ENCODE results near the gene KMT2D. TPM values are rescaled to one million over a fixed set of nuclear protein-coding genes. Genes with fewer than 3 reads are reported as not detected.

KMT2D gene
- total RNA-seq, 1 donor from 2014 or later = 48.2 TPM

GRCh38 chr12:49018261-49019119 is 42.1 kb downstream of the KMT2D start, which contains the start of gene PRKAG1:
Gene PRKAG1 (minus strand): TSS chr12:49018776. CDS start chr12:49018740, 36 bp downstream.
- ATAC-seq = peak; percentile 94

GRCh38 chr12:49017891-49018260 is 42.7 kb downstream of the KMT2D start:
- ATAC-seq = peak; percentile 5

GRCh38 chr12:49015196-49015595 is 45.4 kb downstream of the KMT2D start:
- no peak for ATAC-seq

GRCh38 chr12:49014547-49014946 is 46.0 kb downstream of the KMT2D start:
- ATAC-seq = no peak

- no peak for ATAC-seq
Observed at GRCh38 chr12:49013428-49013827, 47.2 kb downstream of the KMT2D start.

GRCh38 chr12:49012739-49013138 is 47.9 kb downstream of the KMT2D start:
- no peak for ATAC-seq

Other genes starting within 250 kb of the KMT2D start
- gene CACNB3, start 242.3 kb downstream of the KMT2D start, total RNA-seq = 28.8 TPM
- gene DDX23, start 208.6 kb downstream of the KMT2D start, total RNA-seq = 37.3 TPM
- 2.6 TPM for gene RND1, start 194.9 kb downstream of the KMT2D start, total RNA-seq
- 13.1 TPM for gene FKBP11, start 135.3 kb downstream of the KMT2D start, total RNA-seq
- 144 TPM for gene ARF3, start 103.3 kb downstream of the KMT2D start, total RNA-seq
- gene WNT10B, start 89.1 kb downstream of the KMT2D start, total RNA-seq = 0.48 TPM
- not detected for gene WNT1, start 82.5 kb downstream of the KMT2D start, total RNA-seq
- gene DDN, start 61.4 kb downstream of the KMT2D start, total RNA-seq = 0.28 TPM
- 52.8 TPM for gene PRKAG1, start 42.0 kb downstream of the KMT2D start, total RNA-seq
- 0.44 TPM for gene RHEBL1, start 9.2 kb upstream of the KMT2D start, total RNA-seq
- gene DHH, start 34.0 kb upstream of the KMT2D start, total RNA-seq = 0.12 TPM
- gene LMBR1L, start 50.1 kb upstream of the KMT2D start, total RNA-seq = 24.4 TPM
- gene TUBA1B, start 70.6 kb upstream of the KMT2D start, total RNA-seq = 536 TPM
- 14.0 TPM for gene TUBA1A, start 128.3 kb upstream of the KMT2D start, total RNA-seq
- 755 TPM for gene TUBA1C, start 204.3 kb upstream of the KMT2D start, total RNA-seq
- 0.64 TPM for gene PRPH, start 234.4 kb upstream of the KMT2D start, total RNA-seq

Data from esophagus mucosa (tissue), 1 donor.